GM19193 (cell line): ENCODE results near the gene WWOX.

Source experiments
- POLR2A ChIP-seq: IDR thresholded peaks from 4 replicates; pipeline ENCODE4 v1.6.1; 2011; ENCODE audit not compliant: insufficient read depth, insufficient read length; ENCODE audit errors: extremely low read depth

The WWOX gene

GRCh38 chr16:79143026-79143425 is 1043.6 kb downstream of the WWOX start:
- no peak for TF ChIP-seq POLR2A

GRCh38 chr16:79150151-79150550 is 1050.7 kb downstream of the WWOX start:
- no peak for TF ChIP-seq POLR2A

- no peak for TF ChIP-seq POLR2A
These were observed 1051.3 kb downstream of the WWOX start for GRCh38 chr16:79150632-79151310.

- TF ChIP-seq POLR2A: no peak
These were observed 1054.6 kb downstream of the WWOX start for GRCh38 chr16:79154086-79154485.

GRCh38 chr16:79155471-79155870 is 1056.0 kb downstream of the WWOX start:
- no peak for TF ChIP-seq POLR2A

- no peak for TF ChIP-seq POLR2A
These were observed 1056.5 kb downstream of the WWOX start for GRCh38 chr16:79155904-79156303.

- TF ChIP-seq POLR2A: no peak
These were observed 1057.3 kb downstream of the WWOX start for GRCh38 chr16:79156761-79157160.

- TF ChIP-seq POLR2A: no peak
These were observed 1058.9 kb downstream of the WWOX start for GRCh38 chr16:79158337-79158736.

GRCh38 chr16:79159261-79160049 is 1060.0 kb downstream of the WWOX start:
- TF ChIP-seq POLR2A: no peak

- no peak for TF ChIP-seq POLR2A
These were observed 1063.5 kb downstream of the WWOX start for GRCh38 chr16:79162977-79163376.

- no peak for TF ChIP-seq POLR2A
These were observed 1064.4 kb downstream of the WWOX start for GRCh38 chr16:79163691-79164387.

- no peak for TF ChIP-seq POLR2A
These were observed 1065.0 kb downstream of the WWOX start for GRCh38 chr16:79164388-79164995.

GRCh38 chr16:79165079-79165478 is 1065.6 kb downstream of the WWOX start:
- no peak for TF ChIP-seq POLR2A

- TF ChIP-seq POLR2A: no peak
These were observed 1066.1 kb downstream of the WWOX start for GRCh38 chr16:79165506-79165905.

- TF ChIP-seq POLR2A: no peak
These were observed 1068.4 kb downstream of the WWOX start for GRCh38 chr16:79167893-79168292.
